SK-N-MC (cell line): ENCODE data around the gene TOM1.
A peak's percentile ranks its signal among the peaks of the same experiment; 100 is the strongest.

Source experiments
- DNase-seq: peaks from one replicate; pipeline ENCODE4 v3.0.0-alpha.2; 2011; ENCODE audit warnings: low read depth, low spot score
- H3K27ac ChIP-seq: fragments of 200-600 bp; sonication (generic); 2 replicates; pipeline ENCODE4 v1.5.1; 2016; ENCODE audit warnings: mixed run types
- H3K36me3 ChIP-seq: fragments of 200-600 bp; sonication (generic); 2 replicates; pipeline ENCODE4 v1.6.1; 2017; ENCODE audit warnings: antibody characterized with exemption, low read length, mixed read lengths; ENCODE audit not compliant: insufficient read depth
- H3K4me3 ChIP-seq: fragments of 200-600 bp; sonication (generic); 2 replicates; pipeline ENCODE4 v1.5.1; 2016
- H3K9ac ChIP-seq: fragments of 200-600 bp; sonication (generic); 2 replicates; pipeline ENCODE4 v1.8.0; 2017; ENCODE audit warnings: mixed run types, mixed read lengths; ENCODE audit not compliant: insufficient read length
- H3K9me3 ChIP-seq: fragments of 200-600 bp; sonication (generic); 2 replicates; pipeline ENCODE4 v1.6.1; 2017; ENCODE audit warnings: low read depth, mild to moderate bottlenecking, antibody characterized with exemption, low read length, moderate library complexity, mixed read lengths
- EZH2 ChIP-seq: fragments of 200-600 bp; sonication (generic); IDR thresholded peaks from one replicate; pipeline ENCODE4 v1.6.1; 2017; ENCODE audit warnings: antibody characterized with exemption
- FOXP2 ChIP-seq: optimal IDR thresholded peaks from 2 replicates; pipeline ENCODE3; 2011; ENCODE audit warnings: mild to moderate bottlenecking, moderate library complexity; ENCODE audit not compliant: insufficient read depth; ENCODE audit errors: extremely low read length, control extremely low read depth
- POLR2AphosphoS5 ChIP-seq: IDR thresholded peaks from 2 replicates; pipeline ENCODE4 v1.6.1; 2012; ENCODE audit warnings: mild to moderate bottlenecking, low read depth, low read length, borderline replicate concordance

TOM1 gene

DNA sequence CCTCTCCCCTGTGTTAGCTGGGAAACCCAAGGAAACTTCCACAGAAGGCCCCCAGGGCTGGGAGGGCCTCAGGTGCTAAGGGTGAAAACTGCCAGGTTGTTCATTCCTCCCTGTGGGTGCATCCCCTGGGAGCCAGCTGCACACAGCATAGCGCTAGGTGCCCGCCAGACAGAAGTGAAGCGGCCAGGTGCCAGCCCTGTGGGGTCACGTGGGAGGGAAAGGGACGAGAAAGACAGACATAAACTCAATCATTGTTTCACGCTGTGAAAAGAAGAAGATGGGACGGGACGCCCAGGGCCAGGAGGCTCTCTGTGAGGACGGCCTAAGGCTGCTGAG, 49.6 kb downstream of the TOM1 start:
- Histone ChIP-seq H3K9ac (no peak overlapping the region), H3K27ac (peak overlapping the region; percentile 36; the same call in 1 of the 2 replicates), H3K36me3 (no peaks in the 10 kb centered on the region), H3K9me3 (no peaks in the 10 kb centered on the region), H3K4me3 (0 out of 2 replicates have a peak overlapping the region, but pooled peaks have one; percentile 33)
- TF ChIP-seq FOXP2 (no peak), POLR2AphosphoS5 (no peak), EZH2 (no peak)
- DNase-seq = no peak

DNA sequence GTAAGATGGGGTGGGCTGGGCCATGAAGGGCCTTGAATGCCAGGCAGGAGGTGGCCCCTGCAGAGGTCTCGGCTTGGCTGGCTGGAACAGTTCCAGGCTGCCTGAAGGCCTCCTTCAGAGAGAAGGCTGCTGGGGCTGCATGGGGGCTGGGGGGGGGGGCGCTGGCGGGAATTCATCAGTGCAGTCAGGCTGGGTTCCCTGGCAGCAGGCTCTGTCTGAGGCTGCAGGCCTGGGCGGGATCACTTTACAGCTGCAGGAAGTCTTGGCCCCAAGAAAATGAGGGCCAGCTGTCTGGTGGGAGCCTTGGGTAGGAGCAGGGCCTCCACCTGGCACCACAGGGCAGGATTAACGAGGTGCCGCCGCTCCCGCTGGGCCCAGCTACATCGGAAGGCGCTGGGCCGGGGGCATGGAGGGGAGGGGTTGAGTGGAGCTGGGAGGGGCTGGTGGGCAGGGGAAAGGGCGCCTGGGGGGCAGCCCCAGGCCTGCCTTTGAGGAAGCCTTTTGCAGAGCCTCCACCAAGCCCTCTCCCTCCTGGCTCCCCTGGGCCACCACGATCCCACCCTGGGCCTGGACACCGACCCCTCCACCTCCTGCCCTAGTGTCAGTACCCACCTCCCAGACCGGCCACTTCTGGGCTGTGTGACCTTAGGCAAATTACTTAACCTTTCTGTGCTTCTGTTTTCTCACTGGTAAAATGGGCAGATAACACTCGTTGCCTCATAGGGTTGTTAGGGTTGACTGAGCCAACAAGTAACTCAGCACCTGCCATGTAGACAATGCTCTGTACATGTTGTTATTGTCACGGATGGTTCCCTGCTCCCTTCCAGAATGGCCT, 50.2 kb downstream of the TOM1 start:
- H3K9me3 ChIP-seq = no peaks in the 10 kb centered on the region
- TF ChIP-seq POLR2AphosphoS5 (peak; percentile 35; the same call in 1 of the 2 replicates), FOXP2 (no peak)
- DNase-seq = no peak
- H3K36me3 ChIP-seq = no peaks in the 10 kb centered on the region
- H3K9ac ChIP-seq = no peak overlapping the region
- peak overlapping the region; percentile 73 for H3K4me3 ChIP-seq
- peak overlapping the region; percentile 39; the same call in 1 of the 2 replicates for H3K27ac ChIP-seq

DNA sequence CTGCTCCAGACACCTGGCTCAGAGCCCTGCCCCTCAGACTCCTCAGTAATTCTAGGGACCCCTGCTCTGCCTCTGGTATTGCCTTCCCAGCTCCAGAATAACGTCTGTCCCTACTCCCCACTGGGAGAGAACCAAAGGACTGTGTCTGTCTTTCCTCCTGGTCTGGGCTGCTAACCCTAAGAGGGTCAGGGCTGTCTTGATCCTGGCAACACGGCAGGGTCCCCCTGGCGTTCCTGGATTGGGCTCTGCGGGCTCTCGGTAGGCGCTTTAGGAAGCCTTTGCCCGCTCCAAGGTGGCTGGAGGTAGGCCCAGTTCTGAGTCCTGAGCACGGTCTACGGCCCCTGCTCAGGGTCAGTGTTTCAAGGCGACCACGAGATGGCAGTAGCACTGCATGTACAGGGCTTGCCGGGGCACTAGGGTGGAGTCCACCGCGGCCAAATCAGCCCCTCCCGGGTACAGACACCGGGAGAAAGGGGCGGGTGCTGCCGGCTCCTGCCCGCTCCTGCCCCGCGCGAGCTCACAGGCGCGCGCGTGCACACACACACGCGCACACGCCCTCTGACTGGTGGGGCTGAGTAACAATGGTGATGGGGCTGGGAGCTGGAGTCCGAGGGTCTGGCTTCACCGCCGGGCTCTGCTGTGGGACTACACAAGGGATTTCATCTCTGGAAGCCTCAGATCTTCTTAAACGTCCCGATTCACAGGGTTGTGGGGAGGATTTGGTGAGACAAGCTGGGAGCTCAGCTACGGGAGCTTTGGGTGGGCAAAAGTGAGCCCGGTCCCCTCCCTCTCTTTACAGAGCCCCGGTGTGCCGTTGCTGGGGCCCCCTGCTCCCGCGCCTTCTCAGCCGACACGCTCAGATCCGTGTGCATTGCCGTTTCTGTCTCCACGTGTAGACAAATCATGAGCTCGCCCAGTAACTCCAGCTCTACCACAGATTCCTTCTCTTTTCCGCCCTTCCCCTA, 51.1 kb downstream of the TOM1 start:
- no peak for DNase-seq
- H3K27ac ChIP-seq = peak overlapping the region; percentile 39; the same call in 1 of the 2 replicates
- no peaks in the 10 kb centered on the region for H3K9me3 ChIP-seq
- no peak for TF ChIP-seq EZH2
- TF ChIP-seq FOXP2 = no peak
- TF ChIP-seq POLR2AphosphoS5 = no peak
- H3K4me3 ChIP-seq = peak overlapping the region; percentile 73
- no peaks in the 10 kb centered on the region for H3K36me3 ChIP-seq
- H3K9ac ChIP-seq = no peak overlapping the region

GRCh38 chr22:35352214-35353111, 52.8 kb downstream of the TOM1 start:
- no peak overlapping the region for H3K4me3 ChIP-seq
- no peaks in the 10 kb centered on the region for H3K36me3 ChIP-seq
- no peak for DNase-seq
- no peak overlapping the region for H3K27ac ChIP-seq
- no peak overlapping the region for H3K9ac ChIP-seq
- no peaks in the 10 kb centered on the region for H3K9me3 ChIP-seq
- TF ChIP-seq POLR2AphosphoS5 (no peak), FOXP2 (no peak), EZH2 (no peak)

DNA sequence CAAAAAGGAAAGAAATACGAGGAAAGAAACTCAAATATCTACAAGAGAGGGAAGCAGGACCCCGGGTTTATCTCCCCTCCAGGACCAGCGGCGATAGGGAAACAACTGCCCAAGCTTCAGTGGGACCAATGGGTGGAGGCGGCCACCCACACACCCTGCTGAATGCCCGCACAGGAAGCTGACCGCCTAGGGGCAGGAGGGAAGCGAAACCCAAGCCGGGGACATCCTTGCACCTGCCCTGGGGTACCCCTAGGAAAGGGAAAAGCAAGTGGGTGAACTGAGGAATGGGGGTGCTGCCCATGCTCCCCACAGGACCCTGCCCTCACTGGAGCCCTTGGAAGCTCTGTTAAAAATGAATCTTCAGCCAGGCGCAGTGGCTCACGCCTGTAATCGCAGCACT, 53.6 kb downstream of the TOM1 start:
- TF ChIP-seq POLR2AphosphoS5 (no peak), EZH2 (no peak)
- H3K36me3 ChIP-seq = no peaks in the 10 kb centered on the region
- H3K9ac ChIP-seq = no peak overlapping the region
- no peak overlapping the region for H3K4me3 ChIP-seq
- no peak overlapping the region for H3K27ac ChIP-seq
- no peaks in the 10 kb centered on the region for H3K9me3 ChIP-seq
- no peak for DNase-seq

- no peak overlapping the region for H3K9ac ChIP-seq
- no peak for DNase-seq
- H3K27ac ChIP-seq = no peak overlapping the region
- no peak overlapping the region for H3K4me3 ChIP-seq
- no peaks in the 10 kb centered on the region for H3K9me3 ChIP-seq
- no peaks in the 10 kb centered on the region for H3K36me3 ChIP-seq
- TF ChIP-seq EZH2 = no peak
- no peak for TF ChIP-seq FOXP2
- no peak for TF ChIP-seq POLR2AphosphoS5
These were observed 54.4 kb downstream of the TOM1 start for GRCh38 chr22:35354068-35354467.

- no peak for DNase-seq
- Histone ChIP-seq H3K9me3 (no peaks in the 10 kb centered on the region), H3K36me3 (no peaks in the 10 kb centered on the region), H3K9ac (no peak overlapping the region), H3K27ac (no peak overlapping the region), H3K4me3 (no peak overlapping the region)
- TF ChIP-seq POLR2AphosphoS5 (no peak), EZH2 (no peak), FOXP2 (no peak)
These were observed 58.4 kb downstream of the TOM1 start for GRCh38 chr22:35357883-35358621.
